Stimulated activated CD8-positive, alpha-beta memory T cell treated with anti-CD3 and anti-CD28 coated beads, Interleukin-15, amount 100 ng/mL, for 1 hour (primary cell): ENCODE data around the gene ECHDC3.

Experiments
- DNase-seq: peaks from one replicate; pipeline ENCODE4 v3.0.0-alpha.2; 2020; ENCODE audit warnings: low read depth

ECHDC3 gene

DNA sequence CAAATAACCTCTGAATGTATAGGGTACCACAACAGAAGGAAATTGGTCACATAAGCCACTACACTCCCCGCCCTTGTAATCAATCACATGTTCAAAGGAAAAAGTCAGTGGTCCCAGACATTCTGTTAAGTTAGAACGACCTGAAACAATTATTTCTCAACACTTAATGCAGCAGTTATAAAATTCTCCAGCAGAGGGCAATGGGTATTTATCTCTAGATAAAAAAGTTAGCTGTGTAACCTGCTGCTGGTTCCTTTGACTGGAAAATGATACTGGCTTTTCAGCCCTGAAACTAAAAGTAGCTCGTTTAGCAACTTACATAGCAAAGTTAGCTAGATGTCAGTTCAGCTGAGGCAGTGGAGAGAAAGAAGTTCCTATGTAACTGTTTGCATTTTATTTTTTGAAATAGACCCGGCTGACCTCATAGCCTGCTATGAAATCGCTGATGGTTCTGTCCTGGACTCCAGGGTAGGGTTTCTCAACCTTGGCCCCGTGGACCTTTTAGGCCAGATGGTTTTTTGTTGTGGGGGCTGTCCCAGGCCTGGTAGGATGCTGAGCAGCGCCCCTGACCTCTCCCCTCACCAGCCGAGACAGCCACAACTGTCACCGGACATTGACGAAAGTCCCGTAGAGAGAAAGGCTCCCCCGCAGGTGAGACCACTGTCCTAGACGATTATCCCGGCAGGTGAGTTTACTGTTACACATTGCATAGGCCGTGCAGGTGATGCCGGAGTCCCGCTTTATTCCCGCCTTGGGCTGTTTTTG lies 40.8 kb downstream of the ECHDC3 start:
- DNase-seq: no peak

DNA sequence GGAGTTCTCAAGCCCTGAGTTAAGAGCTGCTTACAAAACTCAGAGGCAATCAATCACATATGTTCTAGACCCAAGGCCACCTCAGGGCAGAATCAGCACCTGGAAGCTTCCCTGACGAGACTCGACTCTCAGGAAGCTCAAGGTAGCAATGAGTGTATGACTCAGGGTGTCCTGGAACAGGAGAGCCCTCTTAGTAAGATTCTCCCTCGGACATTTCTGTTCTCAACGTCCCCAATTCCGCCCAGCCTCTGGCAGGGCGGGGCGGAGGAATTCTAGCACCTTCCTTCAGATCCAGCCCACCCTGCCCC lies 41.3 kb downstream of the ECHDC3 start:
- DNase-seq: no peak

DNA sequence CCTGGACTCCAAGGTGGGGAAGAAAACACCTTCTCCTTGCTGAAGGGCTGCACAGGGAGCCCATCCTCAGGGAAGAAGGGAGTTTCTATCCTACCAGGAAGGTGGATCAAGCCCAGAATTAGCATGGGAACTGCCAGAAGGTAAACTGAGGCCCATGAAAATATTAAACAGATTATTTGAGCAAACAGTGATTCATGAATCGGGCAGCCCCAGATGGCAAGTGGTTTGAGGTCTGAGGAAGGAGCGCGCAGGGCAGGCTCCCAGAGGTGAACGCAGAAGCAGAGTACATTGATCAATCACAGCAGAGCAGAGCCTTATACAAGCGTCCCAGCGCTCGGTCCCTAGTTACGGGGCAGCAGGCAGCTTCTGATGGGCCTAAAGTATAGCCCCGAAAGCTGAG lies 45.2 kb downstream of the ECHDC3 start:
- DNase-seq: no peak

DNA sequence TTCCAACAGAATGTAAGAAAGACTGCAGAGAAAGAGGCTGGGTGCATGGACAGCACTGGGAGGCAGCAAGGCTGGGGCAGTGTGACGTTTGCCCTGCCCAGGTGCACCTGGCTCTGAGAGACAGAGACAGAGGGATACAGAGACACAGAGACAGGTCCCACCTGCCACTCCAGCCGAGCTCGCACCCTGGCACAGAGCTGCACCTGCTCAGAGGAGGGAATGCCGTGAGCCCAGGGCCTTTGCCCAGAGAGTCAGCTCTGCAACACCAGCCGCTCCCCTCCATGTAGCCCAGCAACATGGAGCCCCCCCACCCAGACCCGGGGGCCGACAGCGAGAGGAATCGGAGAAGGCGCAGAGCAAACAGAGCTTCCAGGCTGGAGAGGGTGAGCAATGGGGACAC lies 45.7 kb downstream of the ECHDC3 start:
- DNase-seq: no peak

- no peak for DNase-seq
Observed at GRCh38 chr10:11789306-11789705, 47.1 kb downstream of the ECHDC3 start.

GRCh38 chr10:11789956-11790355 lies 47.8 kb downstream of the ECHDC3 start:
- DNase-seq: no peak

GRCh38 chr10:11793762-11794479 lies 51.7 kb downstream of the ECHDC3 start:
- no peak for DNase-seq

DNA sequence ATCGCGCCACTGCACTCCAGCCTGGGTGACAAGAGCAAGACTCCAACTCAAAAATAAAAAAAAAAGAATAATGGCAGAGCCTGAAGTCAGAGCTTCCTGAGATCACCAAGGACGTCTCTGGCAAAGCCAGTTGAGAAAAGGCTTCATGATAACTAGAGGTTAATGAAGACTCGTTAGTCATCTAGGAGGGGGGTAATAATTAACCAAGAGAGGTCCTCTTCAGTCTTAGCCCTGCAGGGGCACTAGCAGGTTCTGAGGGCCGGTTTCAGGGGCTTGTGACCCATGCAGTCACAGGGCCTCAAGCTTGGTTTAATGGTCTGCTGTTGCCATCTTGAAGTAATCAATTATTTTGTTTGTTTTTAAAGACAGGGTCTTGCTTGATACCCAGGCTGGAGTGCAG lies 52.4 kb downstream of the ECHDC3 start:
- no peak for DNase-seq

GRCh38 chr10:11795101-11795920 lies 53.1 kb downstream of the ECHDC3 start:
- DNase-seq: no peak

DNA sequence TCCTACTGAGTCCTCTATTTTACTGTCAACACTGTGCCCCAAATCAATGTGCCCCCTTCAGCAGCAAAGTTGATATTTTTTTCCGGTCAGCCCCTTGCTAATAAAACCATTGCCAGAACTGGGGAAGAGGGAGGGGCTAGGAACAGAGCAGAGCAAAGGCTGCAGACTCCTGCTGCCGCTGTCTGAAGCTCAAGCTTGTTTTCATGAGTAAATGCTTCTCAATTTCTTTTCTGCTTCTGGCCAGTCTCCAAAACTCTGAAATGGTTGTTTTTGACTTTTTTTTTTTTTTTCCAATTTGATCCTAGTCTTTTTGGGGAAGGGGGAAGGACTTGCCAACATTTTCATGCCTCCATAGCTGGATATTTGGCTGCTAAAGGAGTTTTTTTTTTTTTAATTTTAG lies 54.3 kb downstream of the ECHDC3 start:
- DNase-seq: no peak

GRCh38 chr10:11797281-11797680 lies 55.1 kb downstream of the ECHDC3 start:
- DNase-seq: no peak

- no peak for DNase-seq
Observed at GRCh38 chr10:11797847-11798633, 55.9 kb downstream of the ECHDC3 start.

- DNase-seq: no peak
Observed at GRCh38 chr10:11798845-11799735, 56.9 kb downstream of the ECHDC3 start.

DNA sequence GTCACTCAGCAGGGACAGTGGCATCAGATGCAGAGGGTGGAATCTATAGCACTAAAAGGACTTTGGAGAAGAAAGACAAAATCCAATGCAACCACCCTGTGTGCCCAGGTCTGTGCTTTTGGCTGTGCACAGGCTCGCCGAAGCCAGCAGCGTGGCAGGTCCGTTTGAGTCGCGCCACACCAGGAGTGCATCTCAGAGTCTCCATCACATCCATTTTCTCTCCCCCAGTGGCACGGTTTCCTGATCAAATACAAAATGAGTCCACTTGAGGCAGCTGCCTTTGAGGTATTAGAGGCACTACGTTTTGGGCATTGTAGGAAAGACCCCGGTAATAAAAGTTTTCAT lies 57.5 kb downstream of the ECHDC3 start:
- DNase-seq: no peak

GRCh38 chr10:11804336-11804735 lies 62.2 kb downstream of the ECHDC3 start:
- no peak for DNase-seq

GRCh38 chr10:11805792-11806191 lies 63.6 kb downstream of the ECHDC3 start:
- DNase-seq: no peak

DNA sequence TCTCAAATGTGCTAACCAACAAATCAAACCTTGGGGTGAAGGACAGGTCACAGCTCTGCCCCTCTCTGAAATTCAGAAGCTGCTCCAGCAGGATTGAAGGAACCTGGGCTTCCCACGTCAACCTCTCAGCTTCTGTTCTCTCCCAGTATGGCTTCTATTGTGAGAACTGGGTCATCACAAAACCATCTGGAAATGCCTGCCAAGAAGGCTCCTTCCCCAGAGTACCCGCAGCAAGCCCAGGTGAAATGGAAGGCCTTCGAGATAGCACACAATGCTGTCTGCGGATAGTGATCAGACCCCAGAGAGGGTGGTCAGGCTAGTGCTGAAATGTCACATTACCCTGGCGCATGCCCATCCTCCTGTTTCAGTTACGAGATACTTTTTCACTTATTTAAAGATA lies 64.5 kb downstream of the ECHDC3 start:
- no peak for DNase-seq

DNA sequence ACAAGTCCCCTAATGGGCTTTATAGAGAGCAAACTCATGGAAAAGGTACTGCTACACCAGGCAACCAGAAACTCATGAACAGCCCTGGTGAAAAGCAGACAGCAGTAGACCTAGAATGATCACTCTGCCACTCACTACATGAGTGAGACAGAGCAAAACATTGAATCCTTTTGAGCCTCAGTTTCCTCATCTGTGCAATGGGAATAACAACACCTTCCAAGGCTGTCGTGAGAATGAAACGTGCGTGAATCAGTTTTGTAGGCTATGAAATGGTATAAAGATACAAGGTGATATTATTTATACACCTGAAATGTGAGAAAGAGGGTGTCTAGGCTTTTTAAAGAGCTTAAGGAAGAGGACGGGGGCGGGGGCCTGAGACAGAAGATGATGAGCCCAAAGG lies 66.6 kb downstream of the ECHDC3 start:
- no peak for DNase-seq

DNA sequence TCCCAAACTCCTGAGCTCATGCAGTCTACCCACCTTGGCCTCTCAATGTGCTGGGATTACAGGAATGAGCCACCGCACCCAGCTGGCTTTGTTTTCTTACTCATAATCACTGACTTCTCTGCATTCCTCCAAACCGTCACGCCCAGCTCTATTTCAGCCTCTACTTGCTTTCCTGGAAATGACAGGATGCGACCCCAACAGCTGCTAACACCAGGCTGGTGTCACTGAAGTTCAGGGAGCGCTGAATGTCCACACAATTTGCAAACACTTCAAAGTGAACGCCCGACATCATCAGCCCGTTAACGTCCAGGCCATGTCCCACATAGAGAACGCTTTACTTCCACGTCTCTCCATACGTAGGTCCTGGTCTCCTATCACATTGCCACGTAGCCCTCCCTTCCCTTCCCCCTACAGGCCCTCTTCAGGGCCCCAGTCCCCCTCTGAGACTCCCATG lies 68.2 kb downstream of the ECHDC3 start:
- DNase-seq: no peak

GRCh38 chr10:11810973-11811372 lies 68.8 kb downstream of the ECHDC3 start:
- no peak for DNase-seq

- no peak for DNase-seq
Observed at GRCh38 chr10:11813177-11813576, 71.0 kb downstream of the ECHDC3 start.
